ENCODE data around the gene SLC10A3. TPM values are rescaled to one million over a fixed set of nuclear protein-coding genes. Genes with fewer than 3 reads are reported as not detected.

SLC10A3 gene
- total and polyA plus RNA-seq, 10 of the 15 experiments (the other 5 are each of a cell fraction or from before 2014, with no cell fraction given): 1.7 to 23.5 (median 11.0) TPM

DNA sequence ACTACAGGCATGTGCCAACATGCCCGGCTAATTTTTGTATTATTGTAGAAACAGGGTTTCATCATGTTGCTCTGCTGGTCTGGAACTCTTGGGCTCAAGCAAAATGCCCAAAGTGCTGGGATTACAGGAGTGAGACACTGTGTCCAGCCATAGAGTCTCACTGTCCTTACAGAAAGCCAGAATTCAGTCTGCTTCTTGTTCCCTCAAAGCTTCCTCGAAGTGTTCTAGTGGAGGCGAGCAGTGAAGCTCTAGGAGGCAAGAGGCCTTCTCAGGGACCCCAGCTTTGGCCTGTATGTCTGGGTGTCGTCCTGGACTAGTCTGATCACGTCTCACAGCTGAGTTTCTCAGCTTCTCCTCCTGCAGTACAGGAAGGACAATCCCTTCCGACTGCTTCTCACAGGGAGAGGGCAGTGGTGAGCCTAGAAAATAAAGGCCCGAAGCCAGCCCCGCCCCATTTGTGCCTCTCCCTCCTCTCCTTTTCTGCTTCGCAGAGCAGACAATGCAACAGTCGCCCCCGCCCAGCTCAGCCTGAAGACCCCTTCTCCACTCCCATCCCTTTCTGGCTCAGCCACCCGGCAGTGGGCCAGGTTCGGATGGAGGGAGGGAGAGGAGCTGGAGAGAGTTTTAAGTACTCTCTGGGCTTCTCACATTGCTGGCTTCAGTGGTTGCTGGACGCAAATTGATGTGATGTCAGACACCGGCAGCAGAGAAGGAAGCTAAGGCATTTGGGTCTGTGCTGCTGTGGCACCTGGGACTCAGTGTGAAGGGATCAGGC is 36.7 kb upstream of the SLC10A3 start:
- peak overlapping the region; percentile 83 for H2AFZ ChIP-seq (ENCODE audit: control insufficient read depth, low read depth, low read length)
- FAIRE-seq (peak; percentile 76), DNase-seq (ENCODE audit: low read depth, low spot score) (peak; percentile 36), ATAC-seq (peak; percentile 95)
- no peaks in the 10 kb centered on the region for H3K36me3 ChIP-seq (ENCODE audit: control insufficient read depth in 2 of 2, insufficient read depth in 2 of 2, low read length in 1 of 2)
- ChIA-PET CTCF (interaction anchor here (0.7 to 2.8 kb wide), 19 partner anchors 9 to 561 kb away, joined by 3 to 23 read pairs (median 5); partner anchors contain the start of genes FAM3A, FLNA, RPL10 and SLC10A3), RAD21 (ENCODE audit: unreplicated experiment) (interaction anchor here (0.9 to 1.5 kb wide), 9 partner anchors 30 to 201 kb away, joined by 3 to 12 read pairs (median 4); partner anchors contain the start of genes FLNA, RPL10, SLC10A3 and UBL4A), SMC1A (ENCODE audit: uncharacterized antibody, unreplicated experiment) (interaction anchor here (0.6 to 1.9 kb wide), 14 partner anchors 10 to 154 kb away, joined by 3 to 10 read pairs (median 4); partner anchors contain the start of genes ATP6AP1, FAM3A, PLXNA3 and RPL10), POLR2A (interaction anchor here (0.5 to 1.8 kb wide), 11 partner anchors 10 to 153 kb away, joined by 3 to 12 read pairs (median 4); partner anchors contain the start of gene SLC10A3)
- intact Hi-C loops (cut with micrococcal nuclease; ENCODE audit: unreplicated experiment): loop anchor here (1.0 kb wide), 1 partner anchor 37 kb away; the partner anchor contains the start of gene SLC10A3
- H3K79me2 ChIP-seq (ENCODE audit: control insufficient read depth, insufficient read depth, low read length): no peaks in the 10 kb centered on the region
- H3K27me3 ChIP-seq (replicated peaks in 1 of 2; ENCODE audit: control insufficient read depth in 2 of 2, insufficient read depth in 2 of 2, low read length in 1 of 2): no peaks in the 10 kb centered on the region
- peak overlapping the region; percentile 83 for H3K27ac ChIP-seq (ENCODE audit: control insufficient read depth, insufficient read depth)
- H3K9ac ChIP-seq (ENCODE audit: control insufficient read depth, insufficient read depth, low read length): peak overlapping the region; percentile 72
- no peaks in the 10 kb centered on the region for H3K9me3 ChIP-seq (replicated peaks; ENCODE audit: control insufficient read depth, insufficient read depth, low read length)
- no peak overlapping the region for H3K4me3 ChIP-seq
- 26% methylated on average over 13 of the region's 15 CpGs for WGBS (ENCODE audit: insufficient coverage, insufficient replicate concordance, low lambda C conversion rate, missing lambda C conversion rate)
- no peaks in the 10 kb centered on the region for H4K20me1 ChIP-seq (ENCODE audit: control insufficient read depth, insufficient read depth)
- in situ Hi-C loops (cut with MboI): loop anchor here (25.0 kb wide), 1 partner anchor 390 kb away; the partner anchor contains the start of gene OPN1LW
- peaks cover 10% of the 10 kb centered on the region for H3K4me1 ChIP-seq (ENCODE audit: control insufficient read depth, insufficient read depth, low read length)
- H3K4me2 ChIP-seq (ENCODE audit: control insufficient read depth, insufficient read depth): peak overlapping the region; percentile 71
- no peak for TF ChIP-seq TBL1XR1 (IDR thresholded peaks at IDR 0.05; ENCODE audit: low read depth, low read length)
- TF ChIP-seq, protein P1, sequence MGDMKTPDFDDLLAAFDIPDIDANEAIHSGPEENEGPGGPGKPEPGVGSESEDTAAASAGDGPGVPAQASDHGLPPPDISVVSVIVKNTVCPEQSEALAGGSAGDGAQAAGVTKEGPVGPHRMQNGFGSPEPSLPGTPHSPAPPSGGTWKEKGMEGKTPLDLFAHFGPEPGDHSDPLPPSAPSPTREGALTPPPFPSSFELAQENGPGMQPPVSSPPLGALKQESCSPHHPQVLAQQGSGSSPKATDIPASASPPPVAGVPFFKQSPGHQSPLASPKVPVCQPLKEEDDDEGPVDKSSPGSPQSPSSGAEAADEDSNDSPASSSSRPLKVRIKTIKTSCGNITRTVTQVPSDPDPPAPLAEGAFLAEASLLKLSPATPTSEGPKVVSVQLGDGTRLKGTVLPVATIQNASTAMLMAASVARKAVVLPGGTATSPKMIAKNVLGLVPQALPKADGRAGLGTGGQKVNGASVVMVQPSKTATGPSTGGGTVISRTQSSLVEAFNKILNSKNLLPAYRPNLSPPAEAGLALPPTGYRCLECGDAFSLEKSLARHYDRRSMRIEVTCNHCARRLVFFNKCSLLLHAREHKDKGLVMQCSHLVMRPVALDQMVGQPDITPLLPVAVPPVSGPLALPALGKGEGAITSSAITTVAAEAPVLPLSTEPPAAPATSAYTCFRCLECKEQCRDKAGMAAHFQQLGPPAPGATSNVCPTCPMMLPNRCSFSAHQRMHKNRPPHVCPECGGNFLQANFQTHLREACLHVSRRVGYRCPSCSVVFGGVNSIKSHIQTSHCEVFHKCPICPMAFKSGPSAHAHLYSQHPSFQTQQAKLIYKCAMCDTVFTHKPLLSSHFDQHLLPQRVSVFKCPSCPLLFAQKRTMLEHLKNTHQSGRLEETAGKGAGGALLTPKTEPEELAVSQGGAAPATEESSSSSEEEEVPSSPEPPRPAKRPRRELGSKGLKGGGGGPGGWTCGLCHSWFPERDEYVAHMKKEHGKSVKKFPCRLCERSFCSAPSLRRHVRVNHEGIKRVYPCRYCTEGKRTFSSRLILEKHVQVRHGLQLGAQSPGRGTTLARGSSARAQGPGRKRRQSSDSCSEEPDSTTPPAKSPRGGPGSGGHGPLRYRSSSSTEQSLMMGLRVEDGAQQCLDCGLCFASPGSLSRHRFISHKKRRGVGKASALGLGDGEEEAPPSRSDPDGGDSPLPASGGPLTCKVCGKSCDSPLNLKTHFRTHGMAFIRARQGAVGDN (IDR thresholded peaks at IDR 0.05): peak; percentile 76; the same call in 1 of the 2 replicates
- peak; percentile 27; the same call in 1 of the 2 replicates for TF ChIP-seq RAD21 (IDR thresholded peaks at IDR 0.05; ENCODE audit: insufficient read depth, low read depth, low read length)
- TF ChIP-seq TAF1 (IDR thresholded peaks at IDR 0.05; ENCODE audit: borderline replicate concordance, low read depth, low read length): peak; percentile 50; the same call in 1 of the 2 replicates
- peak; percentile 68 for TF ChIP-seq POLR2A (IDR thresholded peaks at IDR 0.05; ENCODE audit: low read depth, low read length)
- TF ChIP-seq SMC3 (IDR thresholded peaks at IDR 0.05; ENCODE audit: borderline replicate concordance, low read length): peak; percentile 30; the same call in 1 of the 2 replicates
- TF ChIP-seq IKZF1 (conservative IDR thresholded peaks at IDR 0.05): peak; percentile 59
- peak; percentile 44; the same call in 1 of the 2 replicates for TF ChIP-seq NBN (IDR thresholded peaks at IDR 0.05)
- no peak for TF ChIP-seq KAT2A (conservative IDR thresholded peaks at IDR 0.05; ENCODE audit: control insufficient read depth, low read depth, low read length)
- TF ChIP-seq, protein P2, sequence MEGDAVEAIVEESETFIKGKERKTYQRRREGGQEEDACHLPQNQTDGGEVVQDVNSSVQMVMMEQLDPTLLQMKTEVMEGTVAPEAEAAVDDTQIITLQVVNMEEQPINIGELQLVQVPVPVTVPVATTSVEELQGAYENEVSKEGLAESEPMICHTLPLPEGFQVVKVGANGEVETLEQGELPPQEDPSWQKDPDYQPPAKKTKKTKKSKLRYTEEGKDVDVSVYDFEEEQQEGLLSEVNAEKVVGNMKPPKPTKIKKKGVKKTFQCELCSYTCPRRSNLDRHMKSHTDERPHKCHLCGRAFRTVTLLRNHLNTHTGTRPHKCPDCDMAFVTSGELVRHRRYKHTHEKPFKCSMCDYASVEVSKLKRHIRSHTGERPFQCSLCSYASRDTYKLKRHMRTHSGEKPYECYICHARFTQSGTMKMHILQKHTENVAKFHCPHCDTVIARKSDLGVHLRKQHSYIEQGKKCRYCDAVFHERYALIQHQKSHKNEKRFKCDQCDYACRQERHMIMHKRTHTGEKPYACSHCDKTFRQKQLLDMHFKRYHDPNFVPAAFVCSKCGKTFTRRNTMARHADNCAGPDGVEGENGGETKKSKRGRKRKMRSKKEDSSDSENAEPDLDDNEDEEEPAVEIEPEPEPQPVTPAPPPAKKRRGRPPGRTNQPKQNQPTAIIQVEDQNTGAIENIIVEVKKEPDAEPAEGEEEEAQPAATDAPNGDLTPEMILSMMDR (IDR thresholded peaks at IDR 0.05 in 2 of 3, conservative IDR thresholded peaks at IDR 0.05 in 1 of 3; ENCODE audit: control insufficient read depth in 2 of 3, extremely low read depth in 1 of 3, insufficient read depth in 1 of 3, low read depth in 3 of 3, low read length in 3 of 3): peak; percentile 52 to 57 (median 55)
- TF ChIP-seq ATF7 (IDR thresholded peaks at IDR 0.05; ENCODE audit: low read depth): 0 out of 2 replicates have a peak, but pooled peaks have one; percentile 14
- peak; percentile 59; the same call in 1 of the 2 replicates for TF ChIP-seq POLR2AphosphoS5 (IDR thresholded peaks at IDR 0.05; ENCODE audit: low read length)
- TF ChIP-seq NR2C1 (IDR thresholded peaks at IDR 0.05): no peak
- 0 out of 2 replicates have a peak, but pooled peaks have one; percentile 18 for TF ChIP-seq EED (IDR thresholded peaks at IDR 0.05; ENCODE audit: low read depth)
- TSS peak; percentile 36 for BruUV-seq (replicated peaks)

Data from GM12878 (cell line).